HCT116 (cell line): ENCODE data around the gene CACNA1C. TPM values are rescaled to one million over a fixed set of nuclear protein-coding genes. Genes with fewer than 3 reads are reported as not detected.

Experiments used
- ATAC-seq: fragments of 200-7000 bp; cut with Tn5 transposase; 2 replicates; pipeline ENCODE4 v1.9.1; 2020; ENCODE audit warnings: mild to moderate bottlenecking, moderate library complexity
- BruUV-seq: library from RNA; stranded (reverse); fragments of 400-500 nt; replicated peaks from 2 replicates; lab custom pipeline; 2021; lab: Mats Ljungman, UMichigan
- CTCF ChIA-PET: fragments of 300-600 bp; sonication (Branson Sonifier 250); formaldehyde crosslinking; loops from one replicate; lab custom pipeline; 2021; ENCODE audit warnings: antibody characterized with exemption; lab: Charles Lee
- POLR2A ChIA-PET: fragments of 300-600, 350-600 bp; sonication (Branson Sonifier 250); formaldehyde crosslinking; loops from one replicate; lab custom pipeline; 2021; ENCODE audit warnings: antibody characterized with exemption; lab: Charles Lee
- RAD21 ChIA-PET, 2 experiments: fragments of 300-600 bp; sonication (Branson Sonifier 250); formaldehyde crosslinking; loops; one replicate each; lab custom pipeline; 2023; ENCODE audit warnings: low total read pairs in 2 of 2; ENCODE audit not compliant: uncharacterized antibody in 2 of 2, unreplicated experiment in 2 of 2, low non-redundant PET in 1 of 2; lab: Charles Lee
- DNase-seq: peaks from one replicate; pipeline ENCODE4 v3.0.0-alpha.2; 2010; ENCODE audit warnings: low read depth, low spot score
- H2AFZ ChIP-seq: fragments of 200-600 bp; shearing (Covaris generic), sonication (generic); 2 replicates; pipeline ENCODE4 v1.6.1; 2017; ENCODE audit warnings: low read depth, mixed run types, mixed read lengths, antibody characterized with exemption, low read length; ENCODE audit not compliant: poor library complexity, severe bottlenecking
- H3K27ac ChIP-seq: 2 replicates; pipeline ENCODE4 v1.5.1; 2012; ENCODE audit warnings: low read depth, low read length
- H3K27me3 ChIP-seq: fragments of 200-600 bp; sonication (generic); 2 replicates; pipeline ENCODE4 v1.6.1; 2016; ENCODE audit warnings: mixed run types, low read length, mixed read lengths; ENCODE audit not compliant: insufficient read depth
- H3K36me3 ChIP-seq, 2 experiments: fragments of 200-500 bp in 1 of 2; fragments of 200-600 bp in 1 of 2; sonication (Bioruptor generic) in 1 of 2; sonication (generic) in 1 of 2; 2 replicates each; pipeline versions ENCODE4 v1.5.1 to v1.6.1; 2014 to 2016; ENCODE audit warnings: low read length in 2 of 2, inconsistent platforms in 1 of 2, mixed read lengths in 1 of 2, mixed run types in 1 of 2; ENCODE audit not compliant: insufficient read depth in 2 of 2, control insufficient read depth in 1 of 2
- H3K4me1 ChIP-seq, 2 experiments: fragments of 200-600 bp in 1 of 2; sonication (generic) in 1 of 2; 2 replicates each; pipeline versions ENCODE4 v1.5.1 to v1.6.1; 2012 to 2017; ENCODE audit warnings: low read length in 2 of 2, inconsistent platforms in 1 of 2, mild to moderate bottlenecking in 1 of 2, mixed read lengths in 1 of 2, mixed run types in 1 of 2, moderate library complexity in 1 of 2; ENCODE audit not compliant: insufficient read depth in 2 of 2, control insufficient read depth in 1 of 2
- H3K4me2 ChIP-seq: fragments of 200-600 bp; sonication (generic); 2 replicates; pipeline ENCODE4 v1.6.1; 2017; ENCODE audit warnings: mixed run types, low read length, mixed read lengths
- H3K4me3 ChIP-seq, 2 experiments: fragments of 200-600 bp in 1 of 2; sonication (generic) in 1 of 2; replicated peaks in 1 of 2; 2 replicates each; pipeline ENCODE4 v1.5.1; 2011 to 2016; ENCODE audit warnings: low read length in 2 of 2, control low read depth in 1 of 2, low read depth in 1 of 2, mild to moderate bottlenecking in 1 of 2, mixed read lengths in 1 of 2, mixed run types in 1 of 2
- H3K79me2 ChIP-seq: fragments of 200-600 bp; sonication (generic); 2 replicates; pipeline ENCODE4 v1.6.1; 2017; ENCODE audit warnings: mild to moderate bottlenecking, mixed run types, low read length, moderate library complexity, mixed read lengths; ENCODE audit not compliant: insufficient read depth
- H3K9ac ChIP-seq: fragments of 200-600 bp; sonication (generic); 2 replicates; pipeline ENCODE4 v1.6.1; 2016; ENCODE audit warnings: low read length, mixed read lengths
- H3K9me2 ChIP-seq: fragments of 200-600 bp; sonication (generic), shearing (Covaris generic); 2 replicates; pipeline ENCODE4 v1.6.1; 2017; ENCODE audit warnings: mixed run types, mild to moderate bottlenecking, moderate library complexity; ENCODE audit not compliant: insufficient read depth
- H3K9me3 ChIP-seq, 2 experiments: fragments of 200-500 bp in 1 of 2; fragments of 200-600 bp in 1 of 2; sonication (Bioruptor generic) in 1 of 2; sonication (generic) in 1 of 2; 2 replicates each; pipeline ENCODE4 v1.6.1; 2014 to 2017; ENCODE audit warnings: low read length in 2 of 2, mixed read lengths in 2 of 2, inconsistent platforms in 1 of 2, low read depth in 1 of 2, mild to moderate bottlenecking in 1 of 2, mixed run types in 1 of 2, moderate library complexity in 1 of 2; ENCODE audit not compliant: control insufficient read depth in 1 of 2, insufficient read depth in 1 of 2
- H4K20me1 ChIP-seq: fragments of 200-600 bp; sonication (generic), shearing (Covaris generic); 2 replicates; pipeline ENCODE4 v1.6.1; 2017; ENCODE audit warnings: mixed run types, mild to moderate bottlenecking, moderate library complexity; ENCODE audit not compliant: insufficient read depth
- CBX3 ChIP-seq: IDR thresholded peaks from 2 replicates; pipeline ENCODE4 v1.6.1; 2012; ENCODE audit warnings: low read depth
- ELF1 ChIP-seq: IDR thresholded peaks from 2 replicates; pipeline ENCODE4 v1.6.1; 2012; ENCODE audit warnings: low read depth, borderline replicate concordance
- EZH2phosphoT487 ChIP-seq: fragments of 200-600 bp; IDR thresholded peaks from 2 replicates; pipeline ENCODE4 v1.6.1; 2018; ENCODE audit warnings: antibody characterized with exemption, borderline replicate concordance
- FOSL1 ChIP-seq: IDR thresholded peaks from 2 replicates; pipeline ENCODE4 v1.6.1; 2012; ENCODE audit warnings: low read depth
- JUND ChIP-seq: IDR thresholded peaks from 2 replicates; pipeline ENCODE4 v1.6.1; 2012
- POLR2AphosphoS5 ChIP-seq: IDR thresholded peaks from 2 replicates; pipeline ENCODE4 v1.6.1; 2011; ENCODE audit warnings: mild to moderate bottlenecking, low read depth, low read length, moderate library complexity
- RAD21 ChIP-seq: IDR thresholded peaks from 2 replicates; pipeline ENCODE4 v1.6.1; 2012; ENCODE audit warnings: low read depth, mild to moderate bottlenecking
- SIN3A ChIP-seq: IDR thresholded peaks from 2 replicates; pipeline ENCODE4 v1.6.1; 2012; ENCODE audit warnings: low read depth
- SRF ChIP-seq: IDR thresholded peaks from 2 replicates; pipeline ENCODE4 v1.6.1; 2012; ENCODE audit warnings: low read depth
- YY1 ChIP-seq: IDR thresholded peaks from 2 replicates; pipeline ENCODE4 v1.6.1; 2011; ENCODE audit warnings: low read length, low read depth, moderate library complexity, mild to moderate bottlenecking; ENCODE audit not compliant: insufficient replicate concordance; ENCODE audit errors: extremely low read depth
- ZFX ChIP-seq: fragments of 450-650 bp; IDR thresholded peaks from 2 replicates; pipeline ENCODE4 v1.6.1; 2017
- ZNF274 ChIP-seq: fragments of 200-500 bp; sonication (Bioruptor generic); IDR thresholded peaks from 2 replicates; pipeline ENCODE4 v1.6.1; 2014; ENCODE audit warnings: mild to moderate bottlenecking, low read depth, low read length, inconsistent platforms
- intact Hi-C: fragments of 100-400 bp; cut with micrococcal nuclease; formaldehyde crosslinking; loops from 2 replicates; pipeline ENCODE4 v1.10.0; 2022
- total RNA-seq: library from RNA; stranded (reverse); gene quantifications from one replicate; pipeline ENCODE4 v1.2.1, GENCODE V29; 2021; ENCODE audit not compliant: unreplicated experiment
- TF ChIP-seq, protein P1 (sequence below): IDR thresholded peaks from 2 replicates; pipeline ENCODE4 v1.6.1; 2011; ENCODE audit warnings: mild to moderate bottlenecking, low read length, moderate library complexity; ENCODE audit not compliant: insufficient replicate concordance; ENCODE audit errors: extremely low read depth
- TF ChIP-seq, protein P2 (sequence below): IDR thresholded peaks from 2 replicates; pipeline ENCODE4 v1.6.1; 2012; ENCODE audit warnings: low read depth

The CACNA1C gene
- total RNA-seq, 1 experiment from 2014 or later: 0.05 TPM

DNA sequence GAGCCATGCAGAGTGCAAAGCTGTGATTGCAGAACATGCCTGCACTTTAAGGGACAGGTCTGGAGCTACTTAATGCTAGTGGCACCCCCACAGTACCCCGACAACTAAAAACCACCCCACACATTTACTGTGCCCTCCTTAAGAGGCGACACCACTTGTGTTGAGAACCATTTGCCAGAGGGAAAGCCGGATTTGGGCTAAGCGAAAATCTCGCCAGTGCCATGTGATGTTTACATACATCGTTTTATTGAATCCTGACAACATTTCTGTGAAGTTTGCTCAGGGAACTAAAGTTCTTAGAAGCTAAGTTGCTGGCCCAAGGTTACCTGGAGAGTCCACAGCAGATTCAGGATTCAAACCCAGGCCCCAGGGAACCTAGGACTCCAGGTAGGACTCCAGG lies 623.0 kb downstream of the CACNA1C start:
- H3K9ac ChIP-seq: no peak overlapping the region
- DNase-seq (no peak), ATAC-seq (no peak)
- intact Hi-C loops: no loop called here
- no peaks in the 10 kb centered on the region for H3K36me3 ChIP-seq
- ChIA-PET CTCF (no interaction called here), RAD21 (no interaction called here), POLR2A (no interaction called here)
- H2AFZ ChIP-seq: no peak overlapping the region
- H3K4me3 ChIP-seq: no peak overlapping the region
- BruUV-seq: no TSS peak
- H4K20me1 ChIP-seq: no peaks in the 10 kb centered on the region
- no peaks in the 10 kb centered on the region for H3K4me1 ChIP-seq
- TF ChIP-seq ZNF274: no peak
- TF ChIP-seq ZFX: no peak
- no peak for TF ChIP-seq SIN3A
- TF ChIP-seq EZH2phosphoT487: no peak
- no peak for TF ChIP-seq JUND
- no peak for TF ChIP-seq CBX3
- TF ChIP-seq POLR2AphosphoS5: no peak
- no peak for TF ChIP-seq RAD21
- TF ChIP-seq, protein P1, sequence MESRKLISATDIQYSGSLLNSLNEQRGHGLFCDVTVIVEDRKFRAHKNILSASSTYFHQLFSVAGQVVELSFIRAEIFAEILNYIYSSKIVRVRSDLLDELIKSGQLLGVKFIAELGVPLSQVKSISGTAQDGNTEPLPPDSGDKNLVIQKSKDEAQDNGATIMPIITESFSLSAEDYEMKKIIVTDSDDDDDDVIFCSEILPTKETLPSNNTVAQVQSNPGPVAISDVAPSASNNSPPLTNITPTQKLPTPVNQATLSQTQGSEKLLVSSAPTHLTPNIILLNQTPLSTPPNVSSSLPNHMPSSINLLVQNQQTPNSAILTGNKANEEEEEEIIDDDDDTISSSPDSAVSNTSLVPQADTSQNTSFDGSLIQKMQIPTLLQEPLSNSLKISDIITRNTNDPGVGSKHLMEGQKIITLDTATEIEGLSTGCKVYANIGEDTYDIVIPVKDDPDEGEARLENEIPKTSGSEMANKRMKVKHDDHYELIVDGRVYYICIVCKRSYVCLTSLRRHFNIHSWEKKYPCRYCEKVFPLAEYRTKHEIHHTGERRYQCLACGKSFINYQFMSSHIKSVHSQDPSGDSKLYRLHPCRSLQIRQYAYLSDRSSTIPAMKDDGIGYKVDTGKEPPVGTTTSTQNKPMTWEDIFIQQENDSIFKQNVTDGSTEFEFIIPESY: no peak
- TF ChIP-seq, protein P2, sequence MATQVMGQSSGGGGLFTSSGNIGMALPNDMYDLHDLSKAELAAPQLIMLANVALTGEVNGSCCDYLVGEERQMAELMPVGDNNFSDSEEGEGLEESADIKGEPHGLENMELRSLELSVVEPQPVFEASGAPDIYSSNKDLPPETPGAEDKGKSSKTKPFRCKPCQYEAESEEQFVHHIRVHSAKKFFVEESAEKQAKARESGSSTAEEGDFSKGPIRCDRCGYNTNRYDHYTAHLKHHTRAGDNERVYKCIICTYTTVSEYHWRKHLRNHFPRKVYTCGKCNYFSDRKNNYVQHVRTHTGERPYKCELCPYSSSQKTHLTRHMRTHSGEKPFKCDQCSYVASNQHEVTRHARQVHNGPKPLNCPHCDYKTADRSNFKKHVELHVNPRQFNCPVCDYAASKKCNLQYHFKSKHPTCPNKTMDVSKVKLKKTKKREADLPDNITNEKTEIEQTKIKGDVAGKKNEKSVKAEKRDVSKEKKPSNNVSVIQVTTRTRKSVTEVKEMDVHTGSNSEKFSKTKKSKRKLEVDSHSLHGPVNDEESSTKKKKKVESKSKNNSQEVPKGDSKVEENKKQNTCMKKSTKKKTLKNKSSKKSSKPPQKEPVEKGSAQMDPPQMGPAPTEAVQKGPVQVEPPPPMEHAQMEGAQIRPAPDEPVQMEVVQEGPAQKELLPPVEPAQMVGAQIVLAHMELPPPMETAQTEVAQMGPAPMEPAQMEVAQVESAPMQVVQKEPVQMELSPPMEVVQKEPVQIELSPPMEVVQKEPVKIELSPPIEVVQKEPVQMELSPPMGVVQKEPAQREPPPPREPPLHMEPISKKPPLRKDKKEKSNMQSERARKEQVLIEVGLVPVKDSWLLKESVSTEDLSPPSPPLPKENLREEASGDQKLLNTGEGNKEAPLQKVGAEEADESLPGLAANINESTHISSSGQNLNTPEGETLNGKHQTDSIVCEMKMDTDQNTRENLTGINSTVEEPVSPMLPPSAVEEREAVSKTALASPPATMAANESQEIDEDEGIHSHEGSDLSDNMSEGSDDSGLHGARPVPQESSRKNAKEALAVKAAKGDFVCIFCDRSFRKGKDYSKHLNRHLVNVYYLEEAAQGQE: no peak
- TF ChIP-seq YY1: no peak
- TF ChIP-seq SRF: no peak
- TF ChIP-seq ELF1: no peak
- no peak for TF ChIP-seq FOSL1
- H3K27ac ChIP-seq: no peak overlapping the region
- no peaks in the 10 kb centered on the region for H3K9me2 ChIP-seq
- no peaks in the 10 kb centered on the region for H3K79me2 ChIP-seq
- H3K9me3 ChIP-seq: no peaks in the 10 kb centered on the region
- no peak overlapping the region for H3K4me2 ChIP-seq
- H3K27me3 ChIP-seq: peaks cover 11% of the 10 kb centered on the region; the same call in 1 of the 2 replicates
